Brain microvascular endothelial cell (primary cell): Measurements from ENCODE around the gene SPTLC3.

Experiments used
- DNase-seq: peaks from one replicate; pipeline ENCODE4 v3.0.0-alpha.2; 2020
- H3K27ac ChIP-seq: fragments of 250-450 bp; sonication (Bioruptor Pico); 2 replicates; pipeline ENCODE4 v1.5.1; 2020; ENCODE audit warnings: mild to moderate bottlenecking, moderate library complexity
- H3K27me3 ChIP-seq: fragments of 250-450 bp; sonication (Bioruptor Pico); replicated peaks from 2 replicates; pipeline ENCODE4 v1.5.1; 2020; ENCODE audit warnings: mild to moderate bottlenecking
- H3K36me3 ChIP-seq: fragments of 250-450 bp; sonication (Bioruptor Pico); replicated peaks from 2 replicates; pipeline ENCODE4 v1.5.1; 2020; ENCODE audit warnings: mild to moderate bottlenecking
- H3K4me3 ChIP-seq: 2 replicates; pipeline ENCODE4 v1.5.1; 2011; ENCODE audit warnings: low read depth, mild to moderate bottlenecking, control low read depth, low read length, moderate library complexity
- in situ Hi-C: cut with HindIII; loops from 2 replicates; pipeline ENCODE4 v1.10.0; 2017; ENCODE audit warnings: low sequenced_read_pairs, low pct_ligation_motif_present
- TF ChIP-seq, protein P1 (sequence below): IDR thresholded peaks from 2 replicates; pipeline ENCODE4 v1.5.1; 2011; ENCODE audit warnings: low read depth, mild to moderate bottlenecking, moderate library complexity, low read length, control low read depth, inconsistent platforms; ENCODE audit errors: missing control alignments

The SPTLC3 gene

DNA sequence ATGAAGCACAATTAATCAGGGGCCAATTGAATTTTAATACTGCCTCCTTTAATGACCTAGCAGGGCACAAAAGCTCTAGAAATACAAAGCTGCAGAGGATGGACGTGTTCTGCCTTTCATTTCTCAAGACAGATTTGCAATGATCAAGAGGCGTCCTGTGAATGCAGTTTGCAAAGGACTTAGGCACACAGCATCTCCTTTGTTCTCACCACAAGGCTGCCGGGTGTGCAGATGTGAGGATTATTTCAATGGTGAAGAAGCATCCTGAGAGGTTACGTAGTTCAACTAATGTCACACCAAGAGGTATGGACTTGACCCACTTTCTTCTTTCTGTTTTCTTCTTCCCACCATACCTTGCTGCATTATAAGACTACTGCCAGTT is 42.9 kb upstream of the SPTLC3 start:
- in situ Hi-C loops = loop anchor here (25.0 kb wide), 1 partner anchor 146 kb away; no protein-coding TSS in a partner anchor
- DNase-seq = no peak
- TF ChIP-seq, protein P1, sequence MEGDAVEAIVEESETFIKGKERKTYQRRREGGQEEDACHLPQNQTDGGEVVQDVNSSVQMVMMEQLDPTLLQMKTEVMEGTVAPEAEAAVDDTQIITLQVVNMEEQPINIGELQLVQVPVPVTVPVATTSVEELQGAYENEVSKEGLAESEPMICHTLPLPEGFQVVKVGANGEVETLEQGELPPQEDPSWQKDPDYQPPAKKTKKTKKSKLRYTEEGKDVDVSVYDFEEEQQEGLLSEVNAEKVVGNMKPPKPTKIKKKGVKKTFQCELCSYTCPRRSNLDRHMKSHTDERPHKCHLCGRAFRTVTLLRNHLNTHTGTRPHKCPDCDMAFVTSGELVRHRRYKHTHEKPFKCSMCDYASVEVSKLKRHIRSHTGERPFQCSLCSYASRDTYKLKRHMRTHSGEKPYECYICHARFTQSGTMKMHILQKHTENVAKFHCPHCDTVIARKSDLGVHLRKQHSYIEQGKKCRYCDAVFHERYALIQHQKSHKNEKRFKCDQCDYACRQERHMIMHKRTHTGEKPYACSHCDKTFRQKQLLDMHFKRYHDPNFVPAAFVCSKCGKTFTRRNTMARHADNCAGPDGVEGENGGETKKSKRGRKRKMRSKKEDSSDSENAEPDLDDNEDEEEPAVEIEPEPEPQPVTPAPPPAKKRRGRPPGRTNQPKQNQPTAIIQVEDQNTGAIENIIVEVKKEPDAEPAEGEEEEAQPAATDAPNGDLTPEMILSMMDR = no peak
- Histone ChIP-seq H3K36me3 (no peaks in the 10 kb centered on the region), H3K27me3 (no peaks in the 10 kb centered on the region), H3K27ac (no peak overlapping the region), H3K4me3 (no peak overlapping the region)

DNA sequence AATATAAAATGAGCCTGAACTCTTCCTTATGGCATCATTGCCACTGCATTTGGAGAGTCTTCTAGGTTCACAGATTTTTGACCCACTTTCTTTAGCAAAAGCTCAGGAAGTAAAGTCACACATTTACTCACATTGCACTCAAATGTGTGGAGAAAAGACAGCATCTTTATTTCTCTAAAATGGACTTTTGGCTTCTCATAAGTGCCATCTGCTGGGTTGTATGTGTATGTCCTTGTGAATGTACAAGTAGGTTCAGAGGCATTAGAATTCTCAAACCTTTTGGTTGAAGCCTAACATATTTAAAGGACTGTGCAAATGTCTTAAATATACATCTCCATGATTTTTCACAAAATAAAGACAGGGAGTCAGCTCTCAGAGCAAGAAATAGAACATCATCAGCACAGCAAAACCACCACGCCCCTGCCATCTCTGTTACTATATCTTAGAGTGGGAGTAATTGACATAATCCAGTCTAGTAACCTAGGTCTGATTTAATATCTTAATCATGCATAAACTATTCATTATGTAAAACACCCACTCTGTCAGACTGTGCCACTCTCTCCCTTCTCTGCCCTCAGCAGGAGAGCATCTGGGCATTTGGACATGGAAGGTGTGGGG is 42.2 kb upstream of the SPTLC3 start:
- TF ChIP-seq, protein P1 = peak; percentile 46
- Histone ChIP-seq H3K4me3 (no peak overlapping the region), H3K27ac (no peak overlapping the region), H3K36me3 (no peaks in the 10 kb centered on the region), H3K27me3 (no peaks in the 10 kb centered on the region)
- in situ Hi-C loops = loop anchor here (25.0 kb wide), 1 partner anchor 146 kb away; no protein-coding TSS in a partner anchor
- peak; percentile 55 for DNase-seq

DNA sequence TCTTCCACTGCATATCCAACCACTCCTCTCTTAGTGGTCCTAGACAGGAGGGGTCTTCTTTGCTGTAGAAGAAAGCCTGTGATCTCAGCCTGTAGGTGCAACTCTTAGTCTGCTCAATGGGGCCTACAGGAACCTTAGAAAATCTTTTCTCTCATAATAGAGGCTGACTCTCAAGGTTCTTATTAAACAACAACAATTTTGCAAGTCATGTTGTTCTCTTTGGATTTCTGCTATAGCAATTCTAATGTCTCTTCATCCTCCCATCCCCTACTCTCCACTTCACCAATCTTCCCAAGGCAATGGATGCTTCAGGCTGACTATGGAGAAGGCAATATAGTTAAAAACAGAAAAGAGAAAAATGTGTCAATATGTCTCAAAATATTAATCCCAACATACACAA is 40.8 kb upstream of the SPTLC3 start:
- in situ Hi-C loops = loop anchor here (25.0 kb wide), 1 partner anchor 144 kb away; no protein-coding TSS in a partner anchor
- DNase-seq = no peak
- no peak overlapping the region for H3K4me3 ChIP-seq
- H3K27ac ChIP-seq = no peak overlapping the region
- H3K36me3 ChIP-seq = no peaks in the 10 kb centered on the region
- no peaks in the 10 kb centered on the region for H3K27me3 ChIP-seq
- TF ChIP-seq, protein P1 = no peak

DNA sequence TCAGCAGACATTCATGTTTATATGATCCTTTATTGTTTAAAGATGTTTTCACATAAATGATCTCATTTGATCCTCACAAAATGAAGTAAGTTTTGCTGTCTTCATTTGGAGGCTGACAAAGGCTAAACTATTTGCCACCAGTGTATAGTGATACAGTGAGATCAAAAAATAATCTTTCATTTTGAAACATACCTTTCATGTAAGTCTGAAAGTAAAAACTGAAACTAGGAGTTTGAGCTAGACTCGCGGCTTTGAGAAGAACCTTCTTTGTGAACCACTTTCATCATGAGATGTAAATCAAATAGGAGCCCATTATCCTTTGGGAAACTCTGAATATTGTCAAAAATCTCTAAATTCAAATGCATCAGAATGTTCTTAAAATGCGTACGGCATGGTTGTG is 40.3 kb upstream of the SPTLC3 start:
- Histone ChIP-seq H3K36me3 (no peaks in the 10 kb centered on the region), H3K27ac (no peak overlapping the region), H3K4me3 (no peak overlapping the region), H3K27me3 (no peaks in the 10 kb centered on the region)
- in situ Hi-C loops = loop anchor here (25.0 kb wide), 1 partner anchor 144 kb away; no protein-coding TSS in a partner anchor
- TF ChIP-seq, protein P1 = no peak
- no peak for DNase-seq

DNA sequence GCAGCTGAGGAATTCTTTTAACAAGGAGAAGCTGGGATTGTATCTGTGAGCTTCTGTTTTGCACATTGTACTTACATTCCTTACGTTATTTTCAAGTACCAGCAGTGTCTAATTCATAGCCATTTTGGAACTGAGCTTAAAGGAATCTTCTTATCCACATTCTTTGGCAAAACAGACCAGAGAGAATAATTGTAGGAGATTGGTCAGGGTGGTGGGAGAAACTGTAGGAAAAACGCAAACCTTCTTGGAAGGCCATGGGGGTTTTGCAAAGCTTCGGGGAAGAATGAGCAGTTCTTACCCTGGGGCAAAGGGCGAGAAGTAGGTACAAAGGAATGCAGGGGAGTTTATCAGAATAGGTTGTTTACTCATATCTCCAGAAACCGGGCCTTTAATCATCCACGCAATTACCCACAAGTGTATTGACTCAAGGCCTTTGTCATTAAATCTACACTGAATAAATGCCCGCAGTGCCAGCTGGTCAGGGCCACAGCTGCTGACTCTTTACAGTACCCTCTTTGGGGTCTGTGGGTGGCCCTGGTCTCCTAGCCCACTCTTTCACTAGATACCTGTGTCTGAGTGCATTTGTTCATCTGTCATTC is 39.6 kb upstream of the SPTLC3 start:
- no peak for DNase-seq
- TF ChIP-seq, protein P1 = no peak
- Histone ChIP-seq H3K4me3 (no peak overlapping the region), H3K36me3 (no peaks in the 10 kb centered on the region), H3K27ac (no peak overlapping the region), H3K27me3 (no peaks in the 10 kb centered on the region)
- in situ Hi-C loops = loop anchor here (25.0 kb wide), 1 partner anchor 143 kb away; no protein-coding TSS in a partner anchor
